IMR-90 (cell line): ENCODE data around the gene TEX28. TPM values are rescaled to one million over a fixed set of nuclear protein-coding genes. Genes with fewer than 3 reads are reported as not detected.
"Not testable (repeated sequence)": the region's sequence is repeated elsewhere in the genome, so short reads cannot be mapped to it uniquely, and the experiment has no call there.

ENCODE experiments used
- ATAC-seq: fragments of 200-7000 bp; cut with Tn5 transposase; 2 replicates; pipeline ENCODE4 v1.9.1; 2020; ENCODE audit warnings: low read depth, mild to moderate bottlenecking, moderate library complexity
- BruUV-seq: library from RNA; stranded (reverse); fragments of 400-500 nt; replicated peaks from 2 replicates; lab custom pipeline; 2021; lab: Mats Ljungman, UMichigan
- CTCF ChIA-PET: fragments of 300-600 bp; formaldehyde crosslinking; extraction: SDS; loops from one replicate; lab custom pipeline; 2021; ENCODE audit warnings: antibody characterized with exemption; lab: Yijun Ruan, JAX
- POLR2A ChIA-PET: fragments of 300-600 bp; sonication (Branson Sonifier 250); formaldehyde crosslinking; loops from one replicate; lab custom pipeline; 2022; ENCODE audit warnings: antibody characterized with exemption; ENCODE audit not compliant: unreplicated experiment; lab: Charles Lee
- DNase-seq: peaks from one replicate; pipeline ENCODE4 v3.0.0; 2013
- H2AFZ ChIP-seq: replicated peaks from 2 replicates; pipeline ENCODE3; 2013; ENCODE audit warnings: low read length, mild to moderate bottlenecking; ENCODE audit not compliant: poor library complexity
- H2AK5ac ChIP-seq: 2 replicates; pipeline ENCODE4 v1.6.1; 2013; ENCODE audit warnings: low read depth, low read length, inconsistent platforms
- H2AK9ac ChIP-seq: replicated peaks from 2 replicates; pipeline ENCODE3; 2013; ENCODE audit warnings: mild to moderate bottlenecking, low read depth, low read length, moderate library complexity; ENCODE audit not compliant: poor library complexity
- H2BK120ac ChIP-seq: 2 replicates; pipeline ENCODE4 v1.6.1; 2013; ENCODE audit warnings: low read depth, low read length, inconsistent platforms
- H2BK15ac ChIP-seq: 3 replicates; pipeline ENCODE4 v1.6.1; 2013; ENCODE audit warnings: low read depth, low read length, inconsistent platforms
- H2BK20ac ChIP-seq: 2 replicates; pipeline ENCODE4 v1.6.1; 2013; ENCODE audit warnings: low read depth, mild to moderate bottlenecking, inconsistent platforms, low read length, moderate library complexity
- H2BK5ac ChIP-seq: 2 replicates; pipeline ENCODE4 v1.6.1; 2013; ENCODE audit warnings: mild to moderate bottlenecking, low read depth, low read length, inconsistent platforms; ENCODE audit not compliant: poor library complexity, severe bottlenecking
- H3K14ac ChIP-seq: replicated peaks from 2 replicates; pipeline ENCODE4 v1.6.1; 2013; ENCODE audit warnings: low read depth, low read length, inconsistent platforms
- H3K18ac ChIP-seq: 2 replicates; pipeline ENCODE4 v1.6.1; 2013; ENCODE audit warnings: low read depth, low read length, control low read depth
- H3K23ac ChIP-seq: 2 replicates; pipeline ENCODE4 v1.6.1; 2013; ENCODE audit warnings: low read depth, low read length, inconsistent platforms
- H3K27ac ChIP-seq: 2 replicates; pipeline ENCODE4 v1.5.1; 2013; ENCODE audit warnings: mild to moderate bottlenecking, control low read depth, low read length; ENCODE audit not compliant: insufficient read depth
- H3K27me3 ChIP-seq: 2 replicates; pipeline ENCODE4 v1.6.1; 2013; ENCODE audit warnings: low read length; ENCODE audit not compliant: control insufficient read depth, insufficient read depth
- H3K36me3 ChIP-seq: 2 replicates; pipeline ENCODE4 v1.6.1; 2013; ENCODE audit warnings: low read length, mixed read lengths; ENCODE audit not compliant: control insufficient read depth, insufficient read depth
- H3K4ac ChIP-seq: 2 replicates; pipeline ENCODE4 v1.6.1; 2013; ENCODE audit warnings: low read depth, low read length, inconsistent platforms
- H3K4me1 ChIP-seq: 2 replicates; pipeline ENCODE4 v1.6.1; 2013; ENCODE audit warnings: low read length, mixed read lengths; ENCODE audit not compliant: control insufficient read depth, insufficient read depth
- H3K4me2 ChIP-seq: 2 replicates; pipeline ENCODE4 v1.6.1; 2013; ENCODE audit warnings: low read depth, mild to moderate bottlenecking, control low read depth, low read length, moderate library complexity
- H3K4me3 ChIP-seq: 2 replicates; pipeline ENCODE4 v1.5.1; 2013; ENCODE audit warnings: low read depth, mild to moderate bottlenecking, control low read depth, low read length, moderate library complexity; ENCODE audit not compliant: insufficient read depth
- H3K56ac ChIP-seq: 2 replicates; pipeline ENCODE4 v1.6.1; 2013; ENCODE audit warnings: low read length, inconsistent platforms; ENCODE audit not compliant: insufficient read depth; ENCODE audit errors: extremely low read depth
- H3K79me1 ChIP-seq, 2 experiments: 2 replicates each; pipeline ENCODE4 v1.6.1; 2013; ENCODE audit warnings: low read length in 2 of 2, inconsistent platforms in 1 of 2, low read depth in 1 of 2
- H3K9ac ChIP-seq: 2 replicates; pipeline ENCODE4 v1.6.1; 2013; ENCODE audit warnings: low read depth, low read length, control low read depth
- H3K9me1 ChIP-seq: 2 replicates; pipeline ENCODE4 v1.6.1; 2013; ENCODE audit warnings: low read length, inconsistent platforms; ENCODE audit not compliant: insufficient read depth
- H3K9me3 ChIP-seq: 2 replicates; pipeline ENCODE4 v1.6.1; 2013; ENCODE audit warnings: low read length; ENCODE audit not compliant: control insufficient read depth, insufficient read depth
- H4K20me1 ChIP-seq: 2 replicates; pipeline ENCODE4 v1.6.1; 2013; ENCODE audit warnings: low read length, inconsistent platforms; ENCODE audit not compliant: insufficient read depth
- H4K5ac ChIP-seq: 2 replicates; pipeline ENCODE4 v1.6.1; 2013; ENCODE audit warnings: mild to moderate bottlenecking, low read depth, low read length, control low read depth
- H4K8ac ChIP-seq, 2 experiments: 2 replicates each; pipeline ENCODE4 v1.6.1; 2013; ENCODE audit warnings: low read depth in 2 of 2, low read length in 2 of 2, control low read depth in 1 of 2, inconsistent platforms in 1 of 2
- H4K91ac ChIP-seq: 2 replicates; pipeline ENCODE4 v1.6.1; 2013; ENCODE audit warnings: low read depth, low read length, inconsistent platforms; ENCODE audit not compliant: insufficient read depth
- WGBS, 2 experiments: methylation state at CpG; one replicate each; pipeline versions ENCODE4 v1.1.5 to v1.1.7; 2013; ENCODE audit warnings: missing lambda C conversion rate in 2 of 2; ENCODE audit not compliant: insufficient read length in 1 of 2; ENCODE audit errors: extremely low coverage in 2 of 2; 5-methylcytosine and 5-hydroxymethylcytosine counted together
- dilution Hi-C: fragments of 300-500 bp; cut with HindIII; formaldehyde crosslinking; loops from one replicate; pipeline ENCODE4 v1.14.3; 2018; ENCODE audit warnings: low sequenced_read_pairs; ENCODE audit not compliant: unreplicated experiment
- in situ Hi-C: fragments of 300-500 bp; cut with MboI; formaldehyde crosslinking; loops from 3 replicates; pipeline ENCODE4 v1.14.3; 2019; ENCODE audit warnings: low sequenced_read_pairs, inconsistent platforms, mixed read lengths
- intact Hi-C: fragments of 100-400 bp; cut with micrococcal nuclease; formaldehyde crosslinking; loops from 2 replicates; pipeline ENCODE4 v1.10.0; 2022
- polyA plus RNA-seq, 3 experiments: library from polyadenylated mRNA; depleted of rRNA; stranded (reverse); fragments of >200 nt; gene quantifications; 2 replicates each; pipeline ENCODE4 v1.2.3, GENCODE V29; 2012; ENCODE audit warnings: low replicate concordance in 1 of 3
- total RNA-seq: library from RNA; depleted of rRNA; stranded (reverse); fragments of >200 nt; gene quantifications from 2 replicates; pipeline ENCODE4 v1.2.3, GENCODE V29; 2012

TEX28 gene
- total and polyA plus RNA-seq, 2 of the 4 experiments (the other 2 are of a cell fraction), result not detected

DNA sequence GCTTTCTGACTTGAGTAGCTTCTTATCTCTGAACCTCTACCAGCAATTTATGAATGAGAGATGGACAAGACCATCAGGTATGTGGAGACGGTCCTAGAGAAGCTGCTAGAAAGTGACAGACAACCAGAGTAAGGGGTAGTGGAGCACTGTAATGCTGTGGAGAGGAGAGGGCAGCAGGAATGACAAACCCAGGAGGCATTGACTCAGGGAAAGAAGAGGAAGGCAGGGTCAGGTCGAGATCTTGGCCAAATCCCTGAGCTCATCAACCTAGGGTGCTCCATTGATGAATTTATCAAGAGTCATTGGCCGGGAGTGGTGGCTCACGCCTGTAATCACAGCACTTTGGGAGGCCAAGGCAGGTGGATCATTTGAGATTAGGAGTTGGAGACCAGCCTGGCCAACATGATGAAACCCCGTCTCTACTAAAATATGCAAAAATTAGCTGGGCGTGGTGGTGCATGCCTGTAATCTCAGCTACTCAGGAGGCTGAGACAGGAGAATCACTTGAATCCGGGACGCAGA, 54.9 kb downstream of the TEX28 start:
- H3K27ac ChIP-seq, H3K4me1 ChIP-seq, ATAC-seq, H3K4me3 ChIP-seq, H3K23ac ChIP-seq, H3K9me1 ChIP-seq, H3K27me3 ChIP-seq, CTCF ChIA-PET, H4K8ac ChIP-seq, H2BK15ac ChIP-seq, H3K9ac ChIP-seq, H3K14ac ChIP-seq, H2AFZ ChIP-seq, H4K20me1 ChIP-seq, H3K9me3 ChIP-seq, H2BK120ac ChIP-seq, H3K36me3 ChIP-seq, H2BK20ac ChIP-seq, intact Hi-C loops, H2AK9ac ChIP-seq, H4K5ac ChIP-seq, H4K91ac ChIP-seq, DNase-seq, H3K4me2 ChIP-seq, H2BK5ac ChIP-seq, BruUV-seq, H2AK5ac ChIP-seq, H3K4ac ChIP-seq, dilution Hi-C loops, H3K18ac ChIP-seq, H3K79me1 ChIP-seq, in situ Hi-C loops, H3K56ac ChIP-seq: not testable (repeated sequence)
- WGBS, 2 experiments, result 44% methylated on average over 3 of the region's 8 CpGs; no CpG with 5 or more reads in 1 of the 2 experiments
- POLR2A ChIA-PET, result interaction anchor here (0.7 kb wide), 1 partner anchor 146 kb away, joined by 8 read pairs; no protein-coding TSS in a partner anchor

DNA sequence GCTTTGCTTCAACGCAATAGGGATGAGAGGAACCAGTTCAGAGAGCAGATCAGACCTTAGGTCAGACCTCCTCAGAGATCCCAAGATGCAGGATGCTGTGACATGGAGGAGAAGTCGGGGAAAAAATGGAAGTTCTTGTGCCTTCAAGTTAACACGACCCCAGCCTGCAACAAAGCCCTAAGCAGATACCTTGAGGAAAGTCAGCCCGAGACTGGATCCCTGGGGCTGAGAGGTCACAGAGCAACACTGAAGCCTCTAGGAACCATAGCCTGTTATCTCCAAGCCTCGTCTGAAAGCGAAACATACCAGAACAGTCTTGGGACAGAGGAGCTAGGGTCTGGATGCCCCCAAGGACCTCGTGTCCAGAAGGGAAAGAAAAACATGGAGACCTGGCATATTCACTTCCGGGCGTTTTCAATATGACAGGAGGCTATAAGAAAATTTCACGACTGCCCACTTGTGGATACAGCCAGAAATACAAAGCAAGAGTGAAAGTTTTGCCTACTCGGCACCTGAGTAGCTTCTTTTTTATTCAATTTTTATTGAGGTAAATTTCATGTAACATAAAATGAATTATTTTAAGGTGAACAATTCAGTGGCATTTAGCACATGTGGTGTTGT, 55.9 kb downstream of the TEX28 start:
- H3K27ac ChIP-seq, H2BK120ac ChIP-seq, H4K8ac ChIP-seq, dilution Hi-C loops, ATAC-seq, H3K18ac ChIP-seq, intact Hi-C loops, H2AK5ac ChIP-seq, H2BK5ac ChIP-seq, H3K79me1 ChIP-seq, H2BK15ac ChIP-seq, BruUV-seq, H2AK9ac ChIP-seq, DNase-seq, H2AFZ ChIP-seq, CTCF ChIA-PET, H3K56ac ChIP-seq, in situ Hi-C loops, H4K20me1 ChIP-seq, H3K9ac ChIP-seq, POLR2A ChIA-PET, H3K14ac ChIP-seq, H3K9me3 ChIP-seq, H3K4ac ChIP-seq, H3K4me1 ChIP-seq, H2BK20ac ChIP-seq, H3K4me2 ChIP-seq, H4K91ac ChIP-seq, H3K9me1 ChIP-seq, H3K23ac ChIP-seq, H3K27me3 ChIP-seq, H3K4me3 ChIP-seq, H4K5ac ChIP-seq, H3K36me3 ChIP-seq: not testable (repeated sequence)
- WGBS, 2 experiments, result no CpG with 5 or more reads among the region's 11 CpGs
